ENCODE results near the gene ANP32B.
"Not testable (repeated sequence)": the region's sequence is repeated elsewhere in the genome, so short reads cannot be mapped to it uniquely, and the experiment has no call there.

ANP32B gene

GRCh38 chr9:97982683-97983588, at the start of gene ANP32B:
TSS of gene ANP32B (plus strand) at chr9:97983341. CDS start at chr9:97983556, 215 bp downstream.
- peak; percentile 77 for DNase-seq (ENCODE audit: low spot score)

- DNase-seq (ENCODE audit: low spot score): no peak
Measured at GRCh38 chr9:97934321-97935115, 48.6 kb upstream of the ANP32B start.

- DNase-seq (ENCODE audit: low spot score): no peak
Measured at GRCh38 chr9:97935276-97935675, 47.9 kb upstream of the ANP32B start.

DNA sequence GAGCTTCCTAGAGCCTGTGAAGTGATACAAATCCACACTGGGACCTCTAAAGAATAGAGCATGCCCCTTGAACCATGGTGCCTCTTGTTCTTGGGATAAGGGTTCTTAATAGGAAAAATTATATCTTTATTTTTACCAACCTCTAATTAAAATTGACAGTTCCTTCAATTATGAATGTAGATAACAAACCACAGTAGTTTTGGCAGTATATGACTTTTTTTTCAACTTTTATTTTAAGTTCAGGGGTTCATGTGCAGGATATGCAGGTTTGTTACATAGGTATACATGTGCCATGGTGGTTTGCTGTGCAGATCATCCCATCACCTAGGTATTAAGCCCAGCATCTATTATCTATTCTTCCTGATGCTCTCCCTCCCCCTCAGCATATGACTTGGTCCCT, 46.1 kb upstream of the ANP32B start:
- no peak for DNase-seq (ENCODE audit: low spot score)

- DNase-seq (ENCODE audit: low spot score): no peak
Measured at GRCh38 chr9:97938081-97938644, 45.0 kb upstream of the ANP32B start, which contains the start of gene HEMGN. TSS of gene HEMGN (minus strand) at chr9:97938172. CDS start at chr9:97938136, 36 bp downstream.

GRCh38 chr9:97940233-97940632, 42.9 kb upstream of the ANP32B start:
- no peak for DNase-seq (ENCODE audit: low spot score)

DNA sequence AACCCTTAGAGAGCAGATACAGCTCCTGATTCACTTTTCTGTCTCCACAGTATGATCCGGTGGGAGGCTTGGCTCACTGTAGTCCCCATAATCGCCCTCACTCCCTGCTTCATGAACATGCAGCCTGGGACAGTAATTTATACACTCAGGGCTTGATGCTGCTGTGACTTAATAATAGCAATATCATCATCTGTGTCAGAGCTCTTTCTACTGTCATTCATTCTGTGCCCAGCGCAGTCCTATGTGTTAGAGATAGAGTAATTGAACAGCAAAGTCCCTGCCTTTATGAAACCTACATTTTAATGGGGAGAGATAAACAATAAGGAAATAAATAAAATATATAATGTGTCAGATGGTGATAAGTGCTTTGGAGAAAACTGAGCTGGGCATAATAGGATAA, 42.4 kb upstream of the ANP32B start:
- no peak for DNase-seq (ENCODE audit: low spot score)

GRCh38 chr9:97941323-97941722, 41.8 kb upstream of the ANP32B start:
- DNase-seq (ENCODE audit: low spot score): no peak

- DNase-seq (ENCODE audit: low spot score): no peak
Measured at GRCh38 chr9:97943308-97943855, 39.8 kb upstream of the ANP32B start.

DNA sequence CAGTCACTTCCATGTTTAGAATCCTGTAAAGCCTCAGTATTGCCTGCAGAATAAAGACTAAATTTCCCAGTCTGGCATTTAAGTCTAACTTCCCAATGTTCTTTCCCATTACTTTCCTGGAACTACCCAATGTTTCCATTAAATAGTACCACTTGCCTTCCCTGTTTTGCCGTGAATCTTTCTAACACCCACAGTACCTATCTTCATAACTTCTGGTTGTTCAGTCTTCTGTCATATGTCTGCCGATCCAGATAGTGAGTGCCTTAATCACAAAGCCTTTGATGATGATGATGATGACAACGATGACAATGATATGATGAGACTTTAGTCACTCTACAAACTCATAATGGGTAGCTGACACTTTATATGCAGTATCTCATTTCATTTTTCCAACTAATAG, 38.5 kb upstream of the ANP32B start:
- no peak for DNase-seq (ENCODE audit: low spot score)

DNA sequence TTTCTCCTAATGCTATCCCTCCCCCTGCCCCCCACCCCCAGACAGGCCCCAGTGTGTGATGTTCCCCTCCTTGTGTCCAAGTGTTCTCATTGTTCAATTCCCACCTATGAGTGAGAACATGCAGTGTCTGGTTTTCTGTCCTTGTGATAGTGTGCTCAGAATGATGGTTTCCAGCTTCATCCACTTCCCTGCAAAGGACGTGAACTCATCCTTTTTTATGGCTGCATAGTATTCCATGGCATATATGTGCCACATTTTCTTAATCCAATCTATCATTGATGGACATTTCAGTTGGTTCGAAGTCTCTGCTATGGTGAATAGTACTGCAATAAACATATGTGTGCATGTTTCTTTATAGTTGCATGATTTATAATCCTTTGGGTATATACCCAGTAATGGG, 37.7 kb upstream of the ANP32B start:
- DNase-seq (ENCODE audit: low spot score): not testable (repeated sequence)

- not testable (repeated sequence) for DNase-seq (ENCODE audit: low spot score)
Measured at GRCh38 chr9:97947094-97947493, 36.0 kb upstream of the ANP32B start.

DNA sequence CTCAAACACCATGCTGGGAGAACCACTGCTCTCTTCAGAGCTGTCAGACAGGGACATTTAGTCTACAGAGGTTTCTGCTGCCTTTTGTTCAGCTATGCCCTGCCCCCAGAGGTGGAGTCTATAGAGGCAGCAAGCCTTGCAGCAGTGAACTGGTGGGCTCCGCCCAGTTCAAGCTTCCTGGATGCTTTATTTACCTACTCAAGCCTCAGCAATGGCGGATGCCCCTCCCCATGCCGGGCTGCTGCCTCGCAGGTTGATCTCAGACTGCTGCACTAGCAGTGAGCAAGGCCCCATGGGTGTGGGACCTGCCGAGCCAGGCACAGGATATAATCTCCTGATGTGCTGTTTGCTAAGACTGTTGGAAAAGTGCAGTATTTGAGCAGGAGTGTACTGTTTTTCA, 32.3 kb upstream of the ANP32B start:
- DNase-seq (ENCODE audit: low spot score): not testable (repeated sequence)

- DNase-seq (ENCODE audit: low spot score): peak; percentile 46
Measured at GRCh38 chr9:97954550-97954989, 28.6 kb upstream of the ANP32B start.

DNA sequence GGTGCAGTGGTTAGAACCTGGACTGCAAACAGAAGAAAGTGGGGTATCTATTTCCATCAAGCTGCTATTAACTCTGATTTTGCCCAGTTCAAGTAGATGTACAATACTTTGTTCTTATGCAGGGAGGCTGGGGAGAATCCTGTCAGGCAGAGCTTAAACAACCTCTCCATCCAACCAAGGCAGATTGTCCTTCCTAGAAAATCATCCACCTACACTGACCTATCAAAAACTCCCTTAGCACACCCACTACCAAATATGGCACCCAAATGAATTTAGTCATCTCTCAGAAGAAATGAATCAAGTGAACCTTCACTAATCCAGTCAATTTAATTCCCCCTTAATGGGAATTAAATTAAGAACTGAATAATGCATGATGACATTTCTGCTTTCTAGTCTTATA, 26.8 kb upstream of the ANP32B start:
- DNase-seq (ENCODE audit: low spot score): no peak

GRCh38 chr9:97958812-97959511, 24.2 kb upstream of the ANP32B start:
- peak; percentile 93 for DNase-seq (ENCODE audit: low spot score)

DNA sequence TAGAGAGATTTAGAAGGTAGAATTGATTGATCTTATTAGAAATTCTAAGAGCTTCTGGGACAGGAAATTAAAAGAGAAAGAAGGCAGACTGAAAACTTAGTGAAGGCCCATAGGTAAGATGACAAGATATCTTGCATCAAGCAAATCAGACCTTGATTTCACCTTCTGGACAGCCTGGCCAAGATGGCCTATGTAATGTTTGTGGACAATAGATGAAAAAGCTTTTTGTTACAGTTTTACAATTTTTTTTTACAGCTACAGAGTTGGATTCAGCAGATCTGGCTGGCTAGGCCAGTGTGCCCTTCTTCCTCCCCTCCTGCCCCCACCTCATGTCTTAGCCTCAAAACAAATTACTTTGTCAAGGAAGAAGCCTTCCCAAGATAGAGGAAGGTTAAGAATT, 23.6 kb upstream of the ANP32B start:
- DNase-seq (ENCODE audit: low spot score): no peak

- DNase-seq (ENCODE audit: low spot score): not testable (repeated sequence)
Measured at GRCh38 chr9:97960678-97961328, 22.3 kb upstream of the ANP32B start.

DNA sequence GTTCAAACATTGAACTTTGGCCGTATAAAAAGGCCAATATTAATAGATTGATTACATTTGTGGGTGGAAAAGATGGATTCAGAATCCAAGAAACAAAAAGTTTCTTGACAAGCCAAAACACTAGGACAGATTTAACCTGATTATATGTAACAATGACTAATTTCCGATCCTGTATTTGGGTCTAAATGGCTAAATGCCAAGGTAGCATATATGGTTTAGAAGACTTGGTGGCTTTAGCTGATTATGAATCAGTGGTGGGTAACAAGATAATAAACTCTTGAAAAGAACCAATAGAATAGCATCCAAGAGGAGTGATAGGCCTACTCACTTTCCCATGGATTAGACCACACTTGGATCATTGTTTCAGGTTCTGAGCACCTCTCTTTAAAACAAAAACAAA, 21.8 kb upstream of the ANP32B start:
- DNase-seq (ENCODE audit: low spot score): no peak

- no peak for DNase-seq (ENCODE audit: low spot score)
Measured at GRCh38 chr9:97962136-97962535, 21.0 kb upstream of the ANP32B start.

DNA sequence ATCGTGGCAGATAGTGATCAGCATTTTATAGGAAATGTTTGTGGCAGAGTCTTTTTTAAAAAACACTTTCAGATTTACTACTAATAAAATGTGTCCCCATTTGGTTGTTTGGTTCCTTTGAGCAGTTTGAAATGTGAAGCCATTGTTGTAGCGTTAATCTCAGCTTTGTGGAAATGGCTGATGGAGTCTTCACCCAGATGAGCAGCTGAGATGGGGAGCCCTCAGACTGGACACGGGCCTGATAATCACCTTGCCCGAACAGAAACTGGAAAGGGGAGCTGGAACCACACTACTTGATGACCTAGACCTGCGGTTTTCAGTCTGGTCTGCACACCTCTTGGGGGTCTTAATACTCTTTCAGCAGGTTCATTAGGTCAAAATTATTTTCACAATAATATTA, 20.6 kb upstream of the ANP32B start:
- DNase-seq (ENCODE audit: low spot score): no peak

Measured in COLO829 (cell line).